Fibroblast of skin of back (primary cell): ENCODE measurements around the gene CIBAR2.

Source experiments
- DNase-seq: peaks from one replicate; pipeline ENCODE4 v3.0.0-alpha.2; 2013

The CIBAR2 gene

DNA sequence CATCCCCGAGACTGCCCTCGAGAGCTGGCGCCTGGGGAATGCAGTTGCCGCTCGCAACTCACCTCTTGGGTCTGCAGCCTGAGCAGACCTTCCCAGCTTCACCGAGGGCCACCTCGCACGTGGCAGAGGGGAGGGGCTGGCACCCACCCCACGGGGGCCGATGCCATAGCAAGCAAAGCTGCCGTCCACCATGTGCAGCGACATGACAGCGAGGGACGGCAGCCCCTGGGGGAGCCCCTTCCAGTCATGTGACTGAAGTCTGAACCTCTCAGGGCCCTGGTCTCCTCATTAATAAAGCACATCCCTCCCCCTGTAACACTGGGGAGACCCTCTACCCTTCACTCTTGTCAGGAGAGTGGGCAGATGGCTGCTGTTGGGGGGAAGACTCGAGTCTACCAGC, 30.5 kb downstream of the CIBAR2 start:
- DNase-seq = no peak

DNA sequence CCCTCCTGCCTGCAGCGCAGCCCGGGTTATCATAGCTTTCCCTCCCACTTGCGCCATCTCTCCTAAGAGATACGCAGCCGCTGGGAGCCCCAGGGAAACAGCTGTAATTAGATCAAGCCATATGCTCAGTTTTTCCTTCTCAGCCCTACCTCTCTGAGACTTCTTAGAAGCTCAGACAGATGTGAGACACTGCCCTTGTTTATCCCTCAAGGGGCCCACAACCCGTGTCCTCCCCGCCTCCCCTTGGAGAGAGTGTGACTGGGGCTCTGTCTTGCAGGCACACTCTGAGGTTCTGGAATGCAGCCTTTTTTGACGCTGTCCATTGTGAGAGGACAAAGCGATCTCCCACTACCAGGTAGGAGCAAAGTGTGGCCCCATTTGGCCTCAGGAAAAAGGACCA, 31.2 kb downstream of the CIBAR2 start:
- no peak for DNase-seq

DNA sequence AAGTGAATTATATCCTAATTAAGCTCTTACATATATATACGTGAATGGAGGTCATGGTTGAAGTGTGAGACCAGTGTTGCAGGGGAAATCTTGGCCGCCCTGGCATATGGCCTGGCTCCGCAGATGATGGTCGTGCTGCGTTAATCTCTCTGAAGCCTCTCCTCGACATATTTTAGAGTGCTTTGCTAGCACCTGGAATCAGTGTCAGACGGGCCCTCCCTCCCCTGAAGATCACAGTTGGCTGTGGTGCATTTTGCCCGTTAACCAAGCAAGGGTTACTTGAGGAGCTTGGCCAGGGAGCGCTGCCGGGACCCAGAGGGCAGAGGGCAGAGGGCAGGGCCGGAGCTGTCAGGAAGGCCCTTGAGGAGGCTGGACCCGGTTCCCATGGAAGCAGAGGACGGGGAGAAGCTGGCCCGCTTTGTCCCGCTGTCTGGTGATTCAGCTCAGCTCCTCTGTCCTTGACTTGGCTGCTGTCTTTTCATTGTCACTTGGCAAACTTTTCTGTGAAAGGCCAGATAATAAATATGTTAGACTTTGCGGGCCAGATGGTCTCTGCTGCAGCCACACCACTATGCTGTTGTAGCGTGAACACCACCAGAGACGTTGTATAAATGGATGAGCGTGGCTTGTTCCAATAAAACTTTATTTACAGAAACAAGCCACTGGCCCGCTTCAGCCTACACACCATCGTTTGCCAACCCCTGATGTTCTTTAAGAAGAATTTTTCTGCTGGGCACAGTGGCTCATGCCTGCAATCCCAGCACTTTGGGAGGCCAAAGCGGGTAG, 32.3 kb downstream of the CIBAR2 start:
- no peak for DNase-seq

- DNase-seq = no peak
Measured at GRCh38 chr16:85078952-85079351, 33.3 kb downstream of the CIBAR2 start.

DNA sequence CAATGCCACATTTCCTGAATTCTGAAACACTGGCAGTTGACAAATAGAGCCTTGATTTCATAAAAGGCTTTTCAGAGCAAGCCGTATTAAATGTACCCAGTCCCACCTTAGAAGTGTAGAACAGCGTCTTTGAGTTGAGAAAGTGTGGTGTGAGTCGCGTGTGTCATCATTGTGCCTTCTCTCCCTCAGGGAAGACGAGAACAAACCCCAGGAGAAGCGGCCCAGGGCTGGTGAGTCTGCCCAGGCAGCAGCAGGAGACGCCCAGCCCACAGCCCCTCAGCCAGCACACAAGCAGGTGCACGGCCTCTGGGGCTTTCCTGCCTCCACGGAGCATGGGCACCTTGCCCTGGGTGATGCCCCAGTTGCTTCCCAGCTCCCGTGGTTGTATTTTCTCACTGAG, 34.0 kb downstream of the CIBAR2 start:
- DNase-seq = no peak

- no peak for DNase-seq
Measured at GRCh38 chr16:85077576-85078125, 34.6 kb downstream of the CIBAR2 start.

DNA sequence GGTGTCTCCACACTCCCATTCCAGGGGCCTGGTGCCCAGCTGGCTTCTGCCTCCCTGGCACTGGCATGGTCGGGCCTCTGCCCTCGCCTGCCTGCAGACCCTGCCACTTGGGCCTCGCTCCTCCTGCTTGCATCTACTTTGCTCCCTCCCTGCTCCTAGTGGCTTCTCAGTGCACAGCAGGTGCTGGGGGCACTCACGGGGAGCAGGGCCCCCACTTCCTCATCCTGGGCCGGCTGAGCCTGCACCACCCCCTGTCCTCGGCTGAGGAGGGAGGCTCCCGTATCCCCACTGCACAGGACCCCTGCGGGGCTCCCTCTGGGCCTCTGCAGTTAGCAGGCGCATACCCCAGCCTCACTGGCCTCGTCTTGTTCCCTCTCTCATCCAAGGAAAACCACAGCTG, 35.2 kb downstream of the CIBAR2 start:
- no peak for DNase-seq

GRCh38 chr16:85075236-85075924, 36.9 kb downstream of the CIBAR2 start:
- DNase-seq = no peak

GRCh38 chr16:85074225-85074914, 37.9 kb downstream of the CIBAR2 start:
- DNase-seq = no peak

DNA sequence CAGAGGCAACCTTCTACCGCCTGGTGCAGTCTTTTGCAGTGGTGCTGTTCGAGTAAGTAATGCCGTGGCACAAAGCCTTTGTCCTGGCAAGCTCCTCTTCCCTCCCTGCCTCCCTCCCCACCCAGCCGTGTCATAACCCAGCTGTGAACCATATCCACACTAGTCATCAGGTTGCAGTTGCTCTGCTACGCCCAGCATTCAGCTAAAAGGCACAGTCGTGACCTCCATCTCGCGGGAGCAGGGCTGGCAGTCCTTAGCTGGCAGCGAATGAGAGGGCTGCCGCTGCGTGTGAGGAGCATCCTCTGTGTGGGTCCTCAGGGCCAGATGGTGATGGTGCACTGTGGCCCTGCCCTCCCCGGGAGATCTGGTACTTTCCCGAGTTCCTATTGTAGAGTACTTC, 39.3 kb downstream of the CIBAR2 start:
- peak; percentile 44 for DNase-seq

DNA sequence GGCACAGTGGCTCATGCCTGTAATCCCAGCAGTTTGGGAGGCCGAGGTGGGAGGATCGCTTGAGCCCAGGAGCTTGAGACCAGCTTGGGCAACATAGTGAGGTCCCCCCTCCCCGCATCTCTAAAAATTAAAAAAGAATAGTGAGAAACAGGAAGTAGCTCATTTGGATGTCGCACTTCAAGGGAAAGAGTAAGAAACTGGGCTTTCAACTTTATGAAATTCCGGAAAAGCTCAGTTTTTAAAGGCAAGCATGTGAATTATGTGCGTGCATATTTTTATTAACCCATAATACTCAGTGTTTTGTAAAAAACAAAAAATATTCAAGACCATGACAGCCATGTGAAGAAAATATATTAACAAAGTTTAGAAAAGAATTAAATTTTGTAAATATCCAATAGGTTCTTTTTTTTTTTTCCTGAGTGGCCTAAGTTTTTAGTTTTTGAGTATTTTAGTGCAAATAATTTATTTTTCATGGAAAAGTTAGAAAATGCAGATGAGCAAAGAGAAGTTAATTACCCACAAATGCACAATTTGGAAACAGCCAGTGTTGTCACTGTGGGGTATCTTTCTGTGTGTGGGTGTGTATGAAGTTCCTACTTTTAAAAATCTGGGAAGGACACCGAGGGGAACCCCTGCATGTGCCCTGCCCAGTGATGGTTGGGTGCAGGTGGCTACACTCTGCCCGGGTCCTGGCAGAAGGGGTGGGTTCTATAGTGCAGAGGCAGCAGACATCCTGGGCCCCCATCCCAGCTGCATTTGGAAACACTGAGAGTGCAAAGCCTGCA, 40.0 kb downstream of the CIBAR2 start:
- no peak for DNase-seq

DNA sequence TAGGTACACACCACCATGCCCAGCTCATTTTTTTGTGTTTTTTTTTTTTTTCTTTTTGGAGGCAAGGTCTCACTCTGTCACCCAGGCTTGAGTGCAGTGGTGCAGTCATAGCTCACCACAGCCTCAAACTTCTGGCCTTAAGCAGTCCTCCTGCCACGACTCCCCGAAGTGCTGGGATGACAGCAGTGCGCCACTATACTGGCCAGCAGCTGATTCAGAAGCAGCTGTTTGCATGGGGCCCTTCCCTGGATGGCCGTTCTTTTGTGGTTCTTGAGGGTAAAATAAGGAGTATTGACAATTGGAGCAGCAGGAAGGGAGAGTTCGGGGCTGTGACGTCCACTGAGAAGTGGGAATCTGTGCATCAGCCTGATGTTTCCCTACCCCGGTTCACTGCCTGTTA, 43.1 kb downstream of the CIBAR2 start:
- DNase-seq = no peak

- DNase-seq = no peak
Measured at GRCh38 chr16:85068746-85069145, 43.5 kb downstream of the CIBAR2 start.

DNA sequence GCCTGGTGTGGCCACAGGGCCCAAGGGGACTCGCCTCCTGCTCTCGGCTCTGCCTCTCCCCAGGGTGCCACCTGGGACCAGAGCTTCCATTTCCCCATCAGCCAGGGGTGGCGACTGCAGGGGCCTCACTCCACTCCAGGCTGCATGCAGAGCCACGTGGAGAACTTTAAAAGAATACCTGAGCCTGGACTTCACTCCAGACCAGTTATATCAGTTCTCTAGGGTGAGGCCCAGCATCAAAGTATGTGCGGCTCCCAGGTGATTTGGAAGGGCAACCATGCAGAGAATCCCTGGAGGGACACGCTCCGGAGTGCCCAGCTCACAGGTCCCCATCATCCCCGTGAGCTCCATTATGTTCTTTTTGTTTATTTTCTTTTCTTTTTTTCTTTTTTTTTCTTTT, 44.8 kb downstream of the CIBAR2 start:
- no peak for DNase-seq

DNA sequence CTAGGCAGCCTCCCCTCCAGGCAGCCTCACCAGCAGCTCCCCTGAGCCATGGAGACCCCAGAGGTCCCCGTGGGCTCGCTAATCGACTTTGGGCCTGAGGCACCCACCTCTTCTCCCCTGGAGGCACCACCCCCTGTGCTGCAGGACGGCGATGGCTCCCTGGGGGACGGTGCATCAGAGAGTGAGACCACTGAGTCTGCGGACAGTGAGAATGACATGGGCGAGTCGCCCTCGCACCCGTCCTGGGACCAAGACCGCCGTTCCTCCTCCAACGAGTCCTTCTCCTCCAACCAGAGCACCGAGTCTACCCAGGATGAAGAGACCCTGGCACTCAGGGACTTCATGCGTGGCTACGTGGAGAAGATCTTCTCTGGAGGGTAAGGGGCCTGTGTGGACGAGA, 45.2 kb downstream of the CIBAR2 start:
- no peak for DNase-seq

DNA sequence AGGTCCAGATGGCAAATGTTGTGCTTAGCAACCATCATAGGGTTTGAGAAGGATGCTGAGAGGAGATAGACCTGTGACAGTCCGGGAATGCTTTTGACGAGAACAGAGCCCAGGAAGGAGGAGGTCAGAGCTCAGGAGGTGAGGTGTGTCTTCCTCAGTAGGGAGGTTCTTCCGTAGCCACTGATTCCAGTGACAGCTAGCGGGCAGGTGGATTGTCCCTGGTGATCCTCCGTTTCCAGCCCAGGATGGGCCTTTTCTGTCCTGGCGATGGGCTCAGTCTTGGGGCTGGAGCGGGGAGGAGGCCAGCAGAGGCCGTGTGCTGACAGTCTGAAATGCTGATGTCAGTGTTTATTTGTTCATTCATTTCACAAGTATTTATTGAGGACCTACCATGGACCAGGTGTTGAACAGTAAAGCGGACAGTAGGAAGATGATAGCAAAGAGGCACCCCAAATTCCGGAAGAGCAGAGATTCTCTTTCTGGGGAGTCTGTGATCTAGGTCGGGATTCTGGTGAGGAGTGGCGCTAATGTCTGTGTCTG, 45.9 kb downstream of the CIBAR2 start:
- DNase-seq = no peak

DNA sequence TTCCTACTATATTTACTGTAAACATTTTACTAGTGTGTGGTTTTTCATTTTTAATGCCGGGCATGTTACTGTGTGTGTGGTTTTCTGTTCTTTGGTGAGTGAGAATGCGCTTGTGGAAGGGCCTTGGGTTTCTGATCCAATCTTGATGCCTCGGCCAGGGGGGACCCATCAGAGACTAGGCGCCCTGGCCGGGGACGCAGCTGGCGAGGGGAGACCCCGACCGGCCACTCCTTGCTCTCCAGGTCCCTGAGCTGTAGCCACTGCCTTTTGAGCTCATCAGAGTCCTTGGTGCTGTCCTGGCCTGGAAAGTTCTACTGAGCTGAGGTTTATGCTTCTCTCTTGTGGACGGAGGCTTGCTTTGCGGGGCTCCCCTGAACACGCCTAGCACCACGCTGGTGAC, 47.2 kb downstream of the CIBAR2 start:
- DNase-seq = no peak

GRCh38 chr16:85064186-85064585, 48.1 kb downstream of the CIBAR2 start:
- peak; percentile 55 for DNase-seq

- DNase-seq = no peak
Measured at GRCh38 chr16:85062845-85063244, 49.4 kb downstream of the CIBAR2 start.

DNA sequence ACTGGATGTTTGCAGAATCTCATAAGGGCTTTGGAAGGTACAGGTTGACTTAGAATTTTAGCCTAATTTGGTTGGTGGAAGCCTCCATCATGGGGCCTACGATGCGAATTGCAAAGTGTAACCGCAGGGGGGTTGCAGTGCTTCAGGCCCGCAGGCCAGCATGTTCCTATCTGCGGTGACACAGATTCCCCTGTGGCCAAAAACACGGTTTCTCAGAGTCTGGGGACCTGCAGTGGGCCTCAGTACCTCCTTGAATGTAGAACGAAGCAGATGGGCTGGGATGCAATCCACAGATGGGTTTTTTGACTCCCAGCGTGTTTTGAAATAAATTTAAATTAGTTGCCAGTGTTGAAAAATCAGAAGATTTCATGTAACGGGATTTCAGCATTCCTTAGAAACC, 49.9 kb downstream of the CIBAR2 start:
- DNase-seq = no peak

DNA sequence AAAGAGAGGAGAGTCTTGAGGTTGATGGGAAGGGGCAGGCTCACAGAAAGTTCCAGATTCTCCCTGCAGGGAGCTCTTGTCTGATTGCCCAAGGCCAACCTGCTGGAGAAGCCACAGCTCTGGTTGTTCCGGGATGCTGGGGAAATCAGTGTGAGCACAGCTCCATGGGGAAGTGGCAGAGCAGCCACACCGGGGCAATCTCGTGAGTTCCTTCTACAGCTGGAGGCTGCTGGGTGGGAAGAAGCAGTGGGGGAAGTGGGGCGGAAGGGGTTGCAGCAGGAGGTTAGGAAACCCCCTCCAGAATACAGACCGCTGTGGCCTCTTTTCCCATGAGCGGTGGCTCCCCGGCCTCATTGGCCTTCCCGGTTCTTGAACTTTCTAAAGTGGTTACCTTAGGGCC, 50.7 kb downstream of the CIBAR2 start:
- DNase-seq = no peak

GRCh38 chr16:85058909-85059308, 53.4 kb downstream of the CIBAR2 start:
- DNase-seq = no peak
